GM19025 (cell line): Measurements from ENCODE around the gene MXD4.

Source experiments
- ATAC-seq: cut with Tn5 transposase; IDR thresholded peaks from one replicate; pipeline ENCODE4 v1.9.1; 2021; ENCODE audit warnings: mild to moderate bottlenecking, low read depth, moderate library complexity; ENCODE audit not compliant: unreplicated experiment

MXD4 gene

DNA sequence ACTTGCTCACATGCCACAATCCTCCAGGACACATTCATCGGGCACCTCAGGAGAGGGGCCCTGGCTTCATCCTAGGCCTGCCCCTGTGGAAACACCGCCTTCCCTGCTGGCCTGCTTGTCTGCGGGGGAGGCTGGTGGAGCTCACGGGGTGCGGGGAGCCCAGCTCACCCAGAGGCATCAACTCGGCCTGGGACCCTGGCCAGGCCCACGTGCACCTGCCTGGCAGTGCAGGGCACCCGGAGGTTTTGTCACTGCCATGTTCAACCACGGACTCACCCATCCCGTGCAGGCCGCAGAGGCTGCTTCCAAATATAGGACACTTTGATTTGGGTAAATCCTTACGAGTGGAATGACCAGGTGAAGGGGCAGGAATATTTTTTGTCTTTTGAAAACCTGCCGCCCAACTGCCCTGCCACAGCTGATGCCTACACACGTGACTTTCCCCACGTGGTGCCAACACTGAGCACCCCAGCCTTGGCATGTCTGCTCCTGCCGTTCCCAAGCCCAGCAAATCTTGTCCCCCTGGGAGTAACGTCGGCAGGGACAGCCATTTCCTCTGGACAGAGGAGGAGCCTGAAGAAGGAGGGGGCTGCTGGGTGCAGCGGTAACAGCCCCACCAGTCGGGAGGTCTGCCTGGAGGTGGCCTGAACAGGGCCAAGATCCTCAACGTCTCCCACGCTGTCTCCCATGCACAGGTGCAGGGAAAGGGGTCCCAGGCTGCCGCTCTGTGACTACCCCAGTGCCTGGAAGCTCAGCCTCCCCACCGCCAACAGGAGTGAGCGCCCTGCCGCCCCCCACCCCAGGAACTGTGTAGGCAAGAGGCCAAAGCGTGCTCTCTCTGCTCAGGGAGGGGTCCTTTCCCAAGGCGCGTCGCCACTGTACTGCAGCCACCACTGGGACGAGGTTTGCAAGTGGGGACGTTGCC, 8.5 kb downstream of the MXD4 start:
- ATAC-seq: no peak

DNA sequence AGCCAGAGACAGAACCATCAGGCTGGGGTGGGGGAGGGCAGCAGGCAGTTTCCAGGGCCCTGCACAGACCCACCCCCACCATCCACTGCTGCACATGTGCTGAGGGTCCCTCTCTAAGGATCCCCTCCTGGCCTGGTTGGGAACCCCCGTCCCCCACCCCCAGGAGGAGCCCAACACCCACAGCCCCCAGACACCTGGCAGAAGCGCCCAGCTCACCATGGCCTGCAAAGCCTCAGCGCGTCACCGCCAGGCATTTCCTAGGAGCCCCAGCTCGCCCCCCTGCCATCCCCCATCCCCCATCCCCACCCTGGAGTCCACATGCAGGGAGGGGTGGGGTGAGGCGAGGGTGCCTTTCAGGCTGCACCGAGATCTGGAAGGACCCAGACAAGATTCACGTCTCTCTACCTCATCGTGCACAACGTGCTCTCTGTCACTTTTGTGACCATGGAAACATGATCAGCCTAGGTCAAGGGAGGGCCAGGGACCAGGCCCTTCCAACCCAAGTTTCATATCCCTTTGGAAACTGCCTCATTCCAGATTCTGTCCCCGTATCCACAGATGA, 9.3 kb downstream of the MXD4 start:
- no peak for ATAC-seq

- ATAC-seq: no peak
Observed at GRCh38 chr4:2251795-2252529, 9.9 kb downstream of the MXD4 start.

DNA sequence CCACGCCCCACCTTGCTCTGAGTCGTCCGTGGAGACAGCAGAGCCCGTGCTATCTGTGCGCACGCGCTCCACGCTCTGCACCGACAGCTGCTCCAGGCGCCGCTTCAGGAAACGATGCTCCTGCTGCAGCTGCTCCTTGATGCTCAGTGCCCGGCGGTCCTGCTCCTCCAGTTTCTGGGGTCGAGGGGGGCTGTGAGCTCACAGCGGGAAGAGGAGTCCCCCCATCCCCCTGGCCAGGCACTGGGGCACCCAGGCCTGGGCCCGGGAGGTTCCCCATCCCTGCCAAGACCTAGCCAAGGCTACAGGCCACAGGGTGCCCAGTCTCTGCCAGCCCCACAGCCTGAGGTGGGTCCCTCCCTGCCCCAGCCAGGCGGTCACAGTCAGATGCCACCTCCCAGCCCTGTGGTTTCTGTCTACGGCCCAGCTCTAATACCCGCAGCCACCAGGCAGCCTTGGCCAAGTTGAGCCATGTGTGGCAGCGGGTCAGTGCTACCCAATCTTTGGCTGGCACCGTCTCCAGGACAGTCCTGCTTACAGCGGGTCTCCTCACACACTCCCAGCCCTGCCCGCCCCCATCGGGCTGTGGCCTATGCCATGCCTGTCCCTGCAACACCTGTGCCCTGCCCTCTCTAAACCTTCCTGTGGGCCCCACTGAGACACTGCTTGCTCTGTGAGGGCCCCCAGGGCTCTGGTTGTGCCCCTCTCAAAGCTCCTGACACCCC, 10.7 kb downstream of the MXD4 start:
- no peak for ATAC-seq

GRCh38 chr4:2250357-2251072, 11.4 kb downstream of the MXD4 start:
- no peak for ATAC-seq

- ATAC-seq: no peak
Observed at GRCh38 chr4:2249526-2250356, 12.2 kb downstream of the MXD4 start.

- ATAC-seq: no peak
Observed at GRCh38 chr4:2248821-2249261, 13.1 kb downstream of the MXD4 start.

DNA sequence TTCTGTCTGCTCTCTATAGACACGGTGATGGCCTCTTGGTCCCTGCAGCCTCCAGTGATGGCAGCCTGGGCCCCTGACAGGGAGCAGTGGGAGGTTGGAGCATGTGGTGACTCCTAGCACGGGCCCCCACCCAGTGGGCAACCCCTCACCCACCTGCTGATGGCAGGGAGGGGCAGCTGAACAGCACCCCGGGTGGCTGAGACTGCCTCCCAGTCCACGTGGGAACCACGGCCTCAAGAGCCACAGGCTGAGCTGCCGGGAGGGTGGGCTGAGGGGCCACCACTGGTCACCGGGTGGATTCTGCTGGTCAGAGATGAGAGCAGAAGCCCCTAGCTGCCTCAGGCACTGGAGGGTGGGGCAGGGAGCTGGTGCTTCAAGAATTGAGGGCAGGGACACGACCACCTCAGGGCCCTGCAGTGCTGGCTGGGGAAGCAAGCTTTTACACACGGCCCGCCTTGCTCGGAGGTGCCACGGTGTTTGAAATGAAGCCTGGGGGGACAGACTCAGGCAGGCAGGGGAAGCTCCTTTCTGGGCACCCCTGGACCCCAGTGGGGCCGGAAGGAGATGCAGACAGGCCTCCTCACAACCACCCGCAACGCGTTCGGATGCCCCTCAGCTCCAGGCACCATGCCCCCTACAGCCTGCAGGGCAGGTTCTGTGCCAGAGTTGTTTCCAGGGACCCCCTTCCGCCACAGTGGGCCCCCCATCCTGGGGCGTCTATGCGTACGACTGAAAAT, 13.7 kb downstream of the MXD4 start:
- ATAC-seq: no peak

DNA sequence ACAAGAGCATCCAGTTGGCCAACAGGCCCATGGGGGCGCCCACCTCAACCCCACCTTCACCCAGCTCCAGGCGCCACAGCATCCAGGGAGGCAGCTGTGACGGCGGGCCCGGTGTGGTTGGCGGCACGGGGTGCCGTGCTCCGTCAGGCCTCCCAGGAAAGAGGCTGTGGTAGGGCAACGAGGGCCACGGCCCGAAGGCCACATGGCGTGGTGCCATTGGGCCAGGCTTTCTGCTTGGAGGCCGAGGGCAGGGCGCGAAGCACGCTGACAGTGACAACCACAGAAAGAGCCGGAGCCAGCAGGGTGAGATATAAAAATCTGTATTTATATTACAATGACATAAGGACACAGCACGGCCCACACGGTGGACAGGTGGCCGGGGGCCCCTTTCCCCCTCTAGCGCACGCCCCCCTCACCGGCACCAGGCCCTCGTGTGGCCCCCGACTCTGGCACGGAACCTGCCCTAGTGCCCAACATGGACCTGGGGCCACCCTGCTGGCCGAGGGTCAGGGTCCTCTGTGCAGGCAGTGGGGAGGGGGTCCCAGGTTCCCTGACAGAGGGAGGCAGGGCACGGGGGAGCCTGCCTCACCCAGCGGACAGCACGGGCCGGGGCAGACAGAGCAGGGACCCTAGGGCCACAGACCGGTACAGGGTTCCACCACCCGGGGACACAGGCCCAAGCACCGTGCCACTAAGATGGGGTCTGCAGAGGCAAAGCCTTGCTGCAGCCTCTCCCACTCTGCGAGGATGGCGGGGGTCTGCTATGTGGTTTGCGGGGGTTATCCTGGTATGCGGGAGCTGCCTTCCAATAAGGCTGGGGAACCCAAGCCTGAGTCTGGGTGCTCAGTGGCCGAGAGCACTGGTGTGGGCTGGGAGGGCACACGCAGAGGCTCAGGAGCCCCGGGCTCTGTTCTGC, 14.5 kb downstream of the MXD4 start:
- no peak for ATAC-seq

DNA sequence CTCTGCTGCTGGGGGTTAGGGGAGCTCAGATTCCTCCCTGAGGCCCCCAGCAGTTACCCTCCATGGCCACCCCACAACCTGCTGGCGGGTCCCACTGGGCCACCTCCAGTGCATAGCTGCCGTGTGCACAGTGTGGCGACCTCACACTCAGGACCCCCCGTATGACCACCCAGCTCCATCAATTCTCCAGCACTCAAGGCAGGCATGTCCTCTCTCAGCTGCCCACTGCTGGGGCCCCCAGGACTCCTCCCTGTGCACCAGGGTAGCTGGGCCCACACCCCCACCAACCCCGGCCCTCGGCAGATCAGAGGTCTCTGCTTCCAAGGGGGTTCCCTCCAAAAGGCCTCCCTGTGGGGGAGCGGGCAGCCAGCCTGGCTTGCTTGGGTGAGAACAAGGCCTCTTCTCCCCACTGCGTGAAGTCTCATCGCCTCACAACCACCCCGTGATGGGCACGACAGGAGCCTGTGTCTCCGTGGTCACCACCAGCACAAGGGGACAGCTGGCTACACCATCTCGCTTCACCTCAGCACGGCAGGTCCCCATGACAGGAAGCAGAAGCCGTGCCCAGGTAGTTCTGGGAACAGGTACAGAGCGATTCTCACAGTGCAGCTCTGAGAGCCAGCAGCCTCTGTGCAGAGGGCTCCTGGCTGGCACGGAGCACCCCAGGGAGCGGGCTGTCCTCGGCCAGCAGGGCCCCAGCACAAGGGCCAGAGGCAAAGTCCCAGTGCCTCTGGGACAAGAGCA, 15.4 kb downstream of the MXD4 start:
- ATAC-seq: no peak

GRCh38 chr4:2245787-2246275, 16.1 kb downstream of the MXD4 start:
- no peak for ATAC-seq

DNA sequence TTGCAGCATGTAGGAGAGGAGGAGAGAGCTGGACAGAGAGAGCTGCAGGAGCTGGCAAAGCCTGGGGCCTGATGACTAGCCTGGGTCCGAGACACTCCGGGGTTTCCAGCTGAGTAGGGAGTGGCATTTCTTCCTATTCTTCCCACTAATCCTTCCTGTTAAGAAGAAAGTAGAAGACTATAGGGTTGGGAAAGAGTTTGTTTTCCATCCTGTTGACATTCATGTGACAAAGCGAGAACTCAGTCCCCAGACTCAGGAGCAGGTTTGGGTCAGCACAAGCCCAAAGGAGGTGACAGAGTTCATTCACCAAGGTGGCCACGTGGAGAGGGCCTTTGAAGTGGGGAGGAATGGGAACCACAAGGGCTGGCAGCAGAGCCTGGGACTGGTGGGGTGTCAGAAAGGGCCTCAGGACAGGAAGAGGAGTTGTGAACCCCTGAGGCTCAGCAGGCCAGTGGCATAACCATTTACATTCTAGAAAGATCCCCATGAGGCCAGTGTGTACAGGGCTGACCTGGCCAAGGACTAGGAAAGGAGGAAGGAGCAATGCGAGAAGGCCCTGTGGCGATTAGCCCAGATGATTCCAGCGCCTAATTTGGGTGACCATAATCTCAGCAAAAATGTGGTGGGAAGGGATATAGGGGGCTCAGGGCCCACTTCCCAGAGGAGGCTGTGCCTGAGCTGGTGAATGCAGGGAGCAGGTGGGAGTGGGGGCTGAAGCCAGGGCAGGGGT, 16.7 kb downstream of the MXD4 start:
- ATAC-seq: no peak

DNA sequence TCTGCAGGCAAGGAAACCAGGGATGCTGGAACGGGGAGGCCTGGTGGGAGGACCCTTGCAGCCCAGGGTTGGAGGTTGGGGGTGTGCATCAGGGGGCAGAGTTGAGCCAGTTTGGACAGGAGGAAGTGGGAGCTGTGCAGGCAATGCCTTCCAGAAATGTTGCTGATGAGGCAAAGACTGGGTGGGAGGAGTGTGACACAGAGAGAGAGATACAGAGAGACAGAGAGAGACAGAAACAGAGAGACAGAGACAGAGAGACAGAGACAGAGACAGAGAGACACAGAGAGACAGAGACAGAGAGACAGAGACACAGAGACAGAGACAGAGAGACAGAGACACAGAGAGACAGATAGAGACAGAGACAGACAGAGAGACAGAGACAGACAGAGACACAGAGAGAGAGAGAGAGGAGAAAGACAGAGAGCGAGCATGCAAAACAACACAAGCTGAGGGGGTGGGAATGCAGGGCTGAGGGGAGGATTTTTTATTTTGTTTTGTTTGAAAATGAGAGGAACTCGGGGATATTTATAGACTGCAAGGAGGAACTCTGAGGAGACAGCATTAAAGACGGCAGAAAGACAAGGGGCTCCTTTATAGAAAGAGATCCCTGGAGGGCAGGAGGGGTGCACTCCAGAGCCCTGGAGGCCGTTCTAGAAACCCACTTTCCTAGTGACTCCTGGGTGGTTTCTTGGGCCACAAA, 18.1 kb downstream of the MXD4 start:
- no peak for ATAC-seq

DNA sequence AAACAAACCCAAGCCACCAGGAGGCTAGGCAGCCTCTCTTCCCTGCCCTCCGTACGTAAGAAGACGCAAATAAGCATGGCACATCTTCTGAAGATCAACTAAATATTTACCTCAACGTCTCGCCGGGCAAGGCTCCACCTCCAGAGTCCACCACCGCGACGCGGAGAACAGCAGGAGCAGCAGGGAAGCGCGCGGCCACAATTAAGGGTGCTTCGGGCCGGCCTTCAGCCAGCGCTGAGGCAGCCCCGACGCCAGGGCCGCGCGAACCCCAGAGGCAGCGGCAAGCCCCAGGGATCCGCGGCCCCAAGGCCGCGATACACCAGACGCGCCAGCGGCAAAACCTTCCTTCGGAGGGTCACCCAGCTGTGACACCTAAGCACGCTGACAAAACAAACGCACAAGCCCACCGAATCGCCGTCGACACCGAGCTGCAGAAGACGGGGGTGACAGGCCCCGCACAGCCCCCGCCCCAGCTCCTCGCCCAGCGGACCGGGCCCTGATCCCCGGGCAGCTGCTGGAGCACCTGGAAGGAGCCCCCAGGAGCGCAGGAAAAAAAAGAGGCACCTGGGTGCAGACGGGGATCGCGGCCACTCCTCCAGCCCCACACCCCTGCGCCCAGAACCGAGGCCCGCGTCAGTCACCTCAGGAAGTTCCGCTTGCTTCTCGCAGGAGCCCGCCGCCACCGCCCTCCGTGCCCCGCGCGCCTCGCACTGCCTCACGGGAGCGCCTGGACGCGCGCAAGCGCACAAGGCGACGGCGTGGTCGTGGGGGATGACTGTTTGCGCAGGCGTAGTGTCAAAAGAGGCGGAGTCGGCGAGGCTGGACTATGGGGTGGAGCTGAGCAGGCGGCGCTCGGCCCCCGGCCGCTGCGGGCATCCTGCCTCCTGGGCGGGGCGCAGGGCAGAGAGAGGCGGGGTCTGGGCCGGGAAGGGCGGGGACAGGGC, 20.2 kb downstream of the MXD4 start, which contains the start of the genes HAUS3 and POLN:
HAUS3 (minus strand) TSS at position 712 of the 944 bp plus-strand sequence. CDS start 1,175 bp downstream, outside the sequence.
POLN (minus strand) TSS at position 712 of the 944 bp plus-strand sequence. CDS start 12,890 bp downstream, outside the sequence.
- ATAC-seq: peak; percentile 96
